Bronchial epithelial cell (primary cell): ENCODE measurements around the gene HSPB8. TPM values are rescaled to one million over a fixed set of nuclear protein-coding genes. Genes with fewer than 3 reads are reported as not detected.

ENCODE experiments used
- DNase-seq: peaks from one replicate; pipeline ENCODE4 v3.0.0-alpha.2; 2010; ENCODE audit warnings: low read depth
- FAIRE-seq: peaks from 2 replicates; lab custom pipeline; 2011; peaks lifted over from hg19 to GRCh38; lab: Jason Lieb, UNC
- H3K27me3 ChIP-seq: 2 replicates; pipeline ENCODE4 v1.5.1; 2011; ENCODE audit warnings: low read length; ENCODE audit not compliant: control insufficient read depth, insufficient read depth
- H3K36me3 ChIP-seq: 2 replicates; pipeline ENCODE4 v1.5.1; 2011; ENCODE audit warnings: low read length; ENCODE audit not compliant: control insufficient read depth, insufficient read depth
- H3K4me3 ChIP-seq: 2 replicates; pipeline ENCODE4 v1.5.1; 2011; ENCODE audit warnings: mild to moderate bottlenecking, low read depth, low read length, control low read depth
- total RNA-seq: library from RNA; depleted of rRNA; stranded (reverse); fragments of >200 nt; gene quantifications from 2 replicates; pipeline ENCODE4 v1.2.1, GENCODE V29; 2014
- TF ChIP-seq, protein P1 (sequence below): IDR thresholded peaks from 2 replicates; pipeline ENCODE4 v1.5.1; 2011; ENCODE audit warnings: mild to moderate bottlenecking, moderate library complexity, low read length, control low read depth, inconsistent platforms; ENCODE audit not compliant: insufficient read depth, severe bottlenecking

HSPB8 gene
- total RNA-seq, 1 donor from 2014 or later, result 0.26 TPM

GRCh38 chr12:119236372-119236771 is 57.6 kb downstream of the HSPB8 start:
- no peaks in the 10 kb centered on the region for H3K27me3 ChIP-seq
- TF ChIP-seq, protein P1, sequence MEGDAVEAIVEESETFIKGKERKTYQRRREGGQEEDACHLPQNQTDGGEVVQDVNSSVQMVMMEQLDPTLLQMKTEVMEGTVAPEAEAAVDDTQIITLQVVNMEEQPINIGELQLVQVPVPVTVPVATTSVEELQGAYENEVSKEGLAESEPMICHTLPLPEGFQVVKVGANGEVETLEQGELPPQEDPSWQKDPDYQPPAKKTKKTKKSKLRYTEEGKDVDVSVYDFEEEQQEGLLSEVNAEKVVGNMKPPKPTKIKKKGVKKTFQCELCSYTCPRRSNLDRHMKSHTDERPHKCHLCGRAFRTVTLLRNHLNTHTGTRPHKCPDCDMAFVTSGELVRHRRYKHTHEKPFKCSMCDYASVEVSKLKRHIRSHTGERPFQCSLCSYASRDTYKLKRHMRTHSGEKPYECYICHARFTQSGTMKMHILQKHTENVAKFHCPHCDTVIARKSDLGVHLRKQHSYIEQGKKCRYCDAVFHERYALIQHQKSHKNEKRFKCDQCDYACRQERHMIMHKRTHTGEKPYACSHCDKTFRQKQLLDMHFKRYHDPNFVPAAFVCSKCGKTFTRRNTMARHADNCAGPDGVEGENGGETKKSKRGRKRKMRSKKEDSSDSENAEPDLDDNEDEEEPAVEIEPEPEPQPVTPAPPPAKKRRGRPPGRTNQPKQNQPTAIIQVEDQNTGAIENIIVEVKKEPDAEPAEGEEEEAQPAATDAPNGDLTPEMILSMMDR, result no peak
- no peak for DNase-seq

DNA sequence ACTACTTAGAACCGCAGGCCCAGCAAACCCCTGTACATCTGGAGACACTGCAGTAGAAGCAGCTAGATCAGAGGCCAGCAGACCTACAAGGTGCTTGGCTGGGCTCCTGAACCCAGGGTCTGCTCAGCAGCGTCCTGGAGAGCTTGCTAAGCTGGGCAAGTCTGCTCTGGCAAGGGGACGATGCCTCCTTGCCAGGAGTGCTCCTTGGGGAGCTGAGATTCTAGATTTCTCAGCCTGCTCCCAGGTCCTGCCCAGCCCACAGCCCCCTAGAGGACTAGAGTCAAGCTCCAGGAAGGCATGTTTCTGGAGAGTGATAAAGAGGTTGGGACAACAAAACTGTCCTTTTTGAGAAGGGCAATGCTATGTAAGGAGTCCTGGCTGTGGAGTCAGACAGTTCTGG is 60.3 kb downstream of the HSPB8 start:
- TF ChIP-seq, protein P1, result no peak
- no peak for DNase-seq
- no peak overlapping the region for H3K4me3 ChIP-seq
- H3K36me3 ChIP-seq, result no peaks in the 10 kb centered on the region
- no peak for FAIRE-seq
- no peaks in the 10 kb centered on the region for H3K27me3 ChIP-seq

More at GRCh38 chr12:119236372-119236771, 57.6 kb downstream of the HSPB8 start:
- Histone ChIP-seq H3K36me3 (no peaks in the 10 kb centered on the region), H3K4me3 (no peak overlapping the region)
- FAIRE-seq, result no peak

- TF ChIP-seq, protein P1, result no peak
- H3K36me3 ChIP-seq, result no peaks in the 10 kb centered on the region
- no peak overlapping the region for H3K4me3 ChIP-seq
- DNase-seq (no peak), FAIRE-seq (no peak)
- H3K27me3 ChIP-seq, result no peaks in the 10 kb centered on the region
Measured at GRCh38 chr12:119241049-119241448, 62.3 kb downstream of the HSPB8 start.

- TF ChIP-seq, protein P1, result no peak
- Histone ChIP-seq H3K4me3 (no peak overlapping the region), H3K36me3 (no peaks in the 10 kb centered on the region), H3K27me3 (no peaks in the 10 kb centered on the region)
- DNase-seq, result no peak
- no peak for FAIRE-seq
Measured at GRCh38 chr12:119241580-119242169, 62.9 kb downstream of the HSPB8 start.

Other genes with a start within 250 kb of the HSPB8 start
- not detected in 2 replicates for gene SRRM4, start 197.4 kb upstream of the HSPB8 start, total RNA-seq
- 0.26 TPM in 2 replicates for gene CCDC60, start 155.8 kb downstream of the HSPB8 start, total RNA-seq